ENCODE measurements around the gene TBC1D19.

- TF ChIP-seq, protein P1, sequence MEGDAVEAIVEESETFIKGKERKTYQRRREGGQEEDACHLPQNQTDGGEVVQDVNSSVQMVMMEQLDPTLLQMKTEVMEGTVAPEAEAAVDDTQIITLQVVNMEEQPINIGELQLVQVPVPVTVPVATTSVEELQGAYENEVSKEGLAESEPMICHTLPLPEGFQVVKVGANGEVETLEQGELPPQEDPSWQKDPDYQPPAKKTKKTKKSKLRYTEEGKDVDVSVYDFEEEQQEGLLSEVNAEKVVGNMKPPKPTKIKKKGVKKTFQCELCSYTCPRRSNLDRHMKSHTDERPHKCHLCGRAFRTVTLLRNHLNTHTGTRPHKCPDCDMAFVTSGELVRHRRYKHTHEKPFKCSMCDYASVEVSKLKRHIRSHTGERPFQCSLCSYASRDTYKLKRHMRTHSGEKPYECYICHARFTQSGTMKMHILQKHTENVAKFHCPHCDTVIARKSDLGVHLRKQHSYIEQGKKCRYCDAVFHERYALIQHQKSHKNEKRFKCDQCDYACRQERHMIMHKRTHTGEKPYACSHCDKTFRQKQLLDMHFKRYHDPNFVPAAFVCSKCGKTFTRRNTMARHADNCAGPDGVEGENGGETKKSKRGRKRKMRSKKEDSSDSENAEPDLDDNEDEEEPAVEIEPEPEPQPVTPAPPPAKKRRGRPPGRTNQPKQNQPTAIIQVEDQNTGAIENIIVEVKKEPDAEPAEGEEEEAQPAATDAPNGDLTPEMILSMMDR (IDR thresholded peaks at IDR 0.05) = no peak
- TF ChIP-seq POLR2A (IDR thresholded peaks at IDR 0.05) (no peak), POLR2AphosphoS5 (IDR thresholded peaks at IDR 0.05) (no peak)
Observed at GRCh38 chr4:26632916-26633315, 49.0 kb downstream of the TBC1D19 start.

All from stomach (tissue), 4 donors.